HG03520 (cell line): ENCODE measurements around the gene EXO5.
"Not testable (repeated sequence)": the region's sequence is repeated elsewhere in the genome, so short reads cannot be mapped to it uniquely, and the experiment has no call there.

Experiments
- ATAC-seq: cut with Tn5 transposase; IDR thresholded peaks from one replicate; pipeline ENCODE4 v1.9.1; 2021; ENCODE audit warnings: mild to moderate bottlenecking, moderate library complexity; ENCODE audit not compliant: unreplicated experiment

Gene EXO5

DNA sequence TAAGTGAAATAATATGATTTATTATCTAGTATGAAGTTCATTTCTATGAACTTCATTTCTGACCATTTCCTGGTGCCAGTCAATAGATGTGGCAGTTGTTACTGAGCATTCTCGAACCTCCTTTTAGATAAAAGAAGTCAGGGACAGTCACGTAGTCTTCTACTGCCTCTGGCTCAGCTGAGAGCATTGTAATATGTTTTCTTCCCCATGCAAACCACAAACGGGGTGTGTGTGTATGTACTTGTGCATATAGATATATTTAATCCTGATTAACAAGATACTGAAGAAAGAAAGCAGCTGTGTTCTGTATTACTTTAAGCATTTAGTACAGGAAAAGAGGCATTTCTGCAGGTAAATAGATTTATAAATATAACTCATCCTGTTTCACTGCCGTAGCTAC, 44.5 kb downstream of the EXO5 start:
- no peak for ATAC-seq

GRCh38 chr1:40554807-40555206, 46.2 kb downstream of the EXO5 start:
- ATAC-seq, result not testable (repeated sequence)

- no peak for ATAC-seq
These were observed 47.6 kb downstream of the EXO5 start for GRCh38 chr1:40556121-40556520.

- ATAC-seq, result not testable (repeated sequence)
These were observed 49.7 kb downstream of the EXO5 start for GRCh38 chr1:40558241-40558640.

DNA sequence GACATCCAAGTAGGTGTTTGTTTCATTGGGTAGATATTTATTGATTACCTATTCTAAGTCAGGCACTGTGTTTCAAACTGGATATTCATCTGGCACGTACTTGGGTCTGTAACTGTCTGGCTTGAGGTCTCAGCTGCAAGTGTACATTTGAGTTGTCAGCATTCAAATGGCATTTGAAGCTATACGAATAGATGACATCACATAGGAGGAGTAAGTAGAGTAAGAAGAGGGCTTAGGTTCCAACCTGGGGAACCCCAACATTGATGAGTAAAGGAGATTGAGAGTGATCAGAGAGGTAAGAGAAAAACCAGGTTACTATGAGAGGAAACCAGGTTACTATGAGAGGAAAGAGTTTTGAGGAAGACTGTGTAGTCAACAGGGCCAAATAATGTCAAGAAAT, 53.6 kb downstream of the EXO5 start:
- ATAC-seq, result no peak

DNA sequence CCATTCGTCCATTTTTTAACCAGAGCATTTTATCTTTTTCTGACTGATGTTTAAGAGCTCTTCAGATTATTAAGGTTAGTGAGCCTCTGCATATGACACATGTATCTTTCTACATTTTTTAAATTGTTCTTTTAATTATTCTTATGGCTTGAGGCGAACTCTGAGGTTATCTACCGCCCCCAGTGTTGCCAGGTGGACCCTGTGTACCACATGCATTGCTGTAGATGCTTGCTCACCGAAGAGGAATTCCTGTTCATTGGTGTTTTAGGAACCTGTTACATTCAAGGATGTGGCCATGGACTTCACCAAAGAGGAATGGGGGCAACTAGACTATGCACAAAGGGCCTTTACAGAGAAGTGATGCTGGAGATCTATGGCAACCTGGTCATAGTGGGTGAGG, 54.7 kb downstream of the EXO5 start:
- ATAC-seq, result no peak

- no peak for ATAC-seq
These were observed 55.9 kb downstream of the EXO5 start for GRCh38 chr1:40564506-40564905.

- ATAC-seq, result no peak
These were observed 56.3 kb downstream of the EXO5 start for GRCh38 chr1:40564913-40565312.
